Breast epithelium (tissue), 4 donors: ENCODE results near the gene TWIST1. TPM values are rescaled to one million over a fixed set of nuclear protein-coding genes. Genes with fewer than 3 reads are reported as not detected.

Experiments used
- DNase-seq, 2 donors: peaks; one replicate each; pipeline ENCODE4 v3.0.0-alpha.2; 2019; ENCODE audit warnings: low spot score in 2 of 2
- H3K27ac ChIP-seq, 2 donors: fragments of 200-600 bp; sonication (generic) in 1 of 2; one replicate each; pipeline ENCODE4 v1.5.1; 2016 to 2019; ENCODE audit warnings: mild to moderate bottlenecking in 1 of 2
- H3K27me3 ChIP-seq, 2 donors: fragments of 200-600 bp; sonication (generic) in 1 of 2; one replicate each; pipeline versions ENCODE4 v1.5.1 to v1.6.0; 2017 to 2019; ENCODE audit warnings: control low read depth in 1 of 2, mild to moderate bottlenecking in 1 of 2
- H3K36me3 ChIP-seq: fragments of 200-600 bp; one replicate; pipeline ENCODE4 v1.5.1; 2019
- H3K4me1 ChIP-seq, 2 donors: fragments of 200-600 bp; sonication (generic); one replicate each; pipeline ENCODE4 v1.5.1; 2016 to 2019; ENCODE audit warnings: control low read depth in 1 of 2
- H3K4me3 ChIP-seq, 3 donors: fragments of 200-600 bp; sonication (generic); 1 replicate in 2 of 3; 2 replicates in 1 of 3; pipeline ENCODE4 v1.5.1; 2016 to 2019; ENCODE audit warnings: mild to moderate bottlenecking in 3 of 3, moderate library complexity in 2 of 3
- H3K9me3 ChIP-seq, 2 donors: fragments of 200-600 bp; sonication (generic) in 1 of 2; one replicate each; pipeline ENCODE4 v1.5.1; 2016 to 2019; ENCODE audit warnings: control low read depth in 1 of 2
- CTCF ChIP-seq, 3 donors: fragments of 450-650 bp; IDR thresholded peaks; one replicate each; pipeline ENCODE4 v1.5.1; 2016 to 2017; ENCODE audit warnings: antibody characterized with exemption in 3 of 3, mild to moderate bottlenecking in 3 of 3, moderate library complexity in 3 of 3
- POLR2A ChIP-seq: fragments of 450-650 bp; IDR thresholded peaks from one replicate; pipeline ENCODE4 v1.6.1; 2016; ENCODE audit warnings: antibody characterized with exemption, mild to moderate bottlenecking, moderate library complexity
- POLR2AphosphoS5 ChIP-seq, 3 donors: sonication (generic); formaldehyde crosslinking; IDR thresholded peaks; one replicate each; pipeline ENCODE4 v1.6.1; 2017; ENCODE audit warnings: antibody characterized with exemption in 3 of 3
- intact Hi-C: fragments of 100-400 bp; cut with DNase I; formaldehyde crosslinking; loops from one replicate; pipeline ENCODE4 v1.15.1; 2023; ENCODE audit warnings: low total_unique reads
- total RNA-seq, 3 donors: library from RNA; depleted of rRNA; stranded (reverse); fragments of >200 nt; gene quantifications; one replicate each; pipeline ENCODE4 v1.1.0, GENCODE V29; 2016

The TWIST1 gene
- total RNA-seq, 3 donors from 2014 or later: 7.2 to 99.5 (median 60.0) TPM

DNA sequence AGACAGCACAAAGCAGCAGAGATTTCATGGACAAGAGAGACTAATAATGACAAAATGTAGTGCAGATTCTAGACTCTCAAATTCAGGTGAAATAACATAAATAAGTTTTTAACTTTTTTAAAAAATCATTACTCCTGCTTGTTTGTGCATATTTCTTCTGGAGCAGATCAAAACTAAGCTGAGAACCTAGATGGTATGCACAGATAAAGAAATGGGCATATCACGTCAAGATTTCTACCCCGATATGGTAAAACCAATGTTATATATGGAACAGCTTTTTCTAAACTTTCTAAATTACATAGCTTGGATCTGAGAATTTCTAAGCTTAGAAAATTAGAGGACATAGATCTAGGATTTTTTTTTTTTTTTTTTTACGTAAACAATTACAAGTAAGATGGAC lies 18.2 kb downstream of the TWIST1 start:
- Histone ChIP-seq H3K27me3 (peaks cover 0 to 5% of the 10 kb centered on the region in 2 donors), H3K27ac (no peak overlapping the region), H3K9me3 (no peaks in the 10 kb centered on the region), H3K36me3 (no peaks in the 10 kb centered on the region), H3K4me3 (no peak overlapping the region), H3K4me1 (no peaks in the 10 kb centered on the region)
- no peak for DNase-seq
- intact Hi-C loops: no loop called here
- TF ChIP-seq POLR2A (no peak), POLR2AphosphoS5 (IDR thresholded peaks at IDR 0.05) (no peak), CTCF (IDR thresholded peaks at IDR 0.05) (no peak)

GRCh38 chr7:19098510-19098909 lies 18.9 kb downstream of the TWIST1 start:
- Histone ChIP-seq H3K27me3 (peaks cover 0 to 5% of the 10 kb centered on the region in 2 donors), H3K27ac (no peak overlapping the region), H3K9me3 (no peaks in the 10 kb centered on the region), H3K4me1 (no peaks in the 10 kb centered on the region), H3K36me3 (no peaks in the 10 kb centered on the region), H3K4me3 (no peak overlapping the region)
- no peak for DNase-seq
- intact Hi-C loops: no loop called here
- TF ChIP-seq POLR2AphosphoS5 (IDR thresholded peaks at IDR 0.05) (no peak), POLR2A (no peak), CTCF (IDR thresholded peaks at IDR 0.05) (no peak)

DNA sequence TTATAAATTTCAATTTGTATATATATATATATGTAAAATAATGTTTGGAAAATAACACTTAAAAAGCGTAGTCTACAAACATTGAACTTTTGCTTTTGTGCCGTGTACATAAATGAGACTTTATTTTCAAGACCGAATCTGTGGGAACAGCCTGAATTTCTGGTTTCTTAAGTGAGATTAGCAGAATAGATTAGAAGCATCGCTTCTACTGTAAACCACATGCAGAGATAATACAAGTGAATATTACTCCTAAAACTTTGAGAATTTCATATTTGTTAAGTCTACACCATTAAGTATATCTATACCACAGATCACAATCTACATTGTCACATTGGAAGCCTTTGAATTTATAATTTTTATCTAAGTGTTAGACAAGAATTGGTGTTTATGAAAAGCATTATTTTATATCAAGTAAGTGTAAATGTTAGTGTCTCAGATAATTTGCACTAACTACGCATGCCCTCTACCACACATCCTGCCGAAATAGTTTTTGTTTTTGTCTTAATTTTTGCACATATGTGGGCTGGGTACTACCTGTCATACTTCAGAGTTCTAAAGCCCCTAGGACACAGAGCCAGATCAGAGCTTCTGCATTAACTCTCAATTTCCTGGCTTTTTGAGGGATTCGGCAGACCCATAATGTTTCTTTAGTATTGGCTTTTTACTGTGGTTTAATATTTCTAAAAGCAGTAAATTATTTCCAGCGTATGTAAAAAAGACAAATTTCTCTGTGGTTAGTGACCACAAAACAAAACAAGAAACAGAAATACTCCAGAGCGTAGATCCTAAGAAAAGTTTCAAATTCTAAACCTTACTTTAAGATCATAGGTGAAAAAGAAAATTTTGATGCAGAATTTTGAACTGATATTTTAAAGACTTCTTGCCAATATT lies 20.0 kb downstream of the TWIST1 start:
- H3K36me3 ChIP-seq: no peaks in the 10 kb centered on the region
- H3K27me3 ChIP-seq: peaks cover 0 to 5% of the 10 kb centered on the region in 2 donors
- intact Hi-C loops: no loop called here
- TF ChIP-seq POLR2A (no peak), POLR2AphosphoS5 (IDR thresholded peaks at IDR 0.05) (no peak), CTCF (IDR thresholded peaks at IDR 0.05) (no peak)
- H3K4me1 ChIP-seq: no peaks in the 10 kb centered on the region
- no peak for DNase-seq
- H3K9me3 ChIP-seq: no peaks in the 10 kb centered on the region
- H3K27ac ChIP-seq: no peak overlapping the region
- no peak overlapping the region for H3K4me3 ChIP-seq

DNA sequence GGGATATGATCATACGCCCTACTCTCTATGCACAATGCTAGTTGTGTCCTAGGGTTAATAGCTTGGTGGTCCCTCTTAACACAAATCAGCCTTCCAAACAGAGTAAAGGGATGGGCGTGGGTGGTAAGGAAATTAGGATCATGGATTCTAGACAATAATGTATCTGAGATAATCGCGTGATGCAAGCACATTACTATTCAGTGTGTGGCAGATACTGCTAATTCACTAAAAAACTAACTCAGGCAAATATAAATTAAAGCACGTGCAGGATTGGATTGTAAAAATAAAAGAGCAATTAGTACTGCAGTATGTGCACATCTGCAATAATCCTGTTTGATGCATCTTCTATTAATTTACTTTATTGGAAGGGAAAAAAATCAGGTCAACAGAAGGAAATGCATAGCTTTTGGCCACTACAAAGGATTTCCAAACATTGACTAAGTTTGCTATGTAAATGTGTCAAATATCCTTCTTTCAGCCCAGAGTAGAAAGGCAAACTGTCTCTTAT lies 22.0 kb downstream of the TWIST1 start:
- peaks cover 0 to 5% of the 10 kb centered on the region in 2 donors for H3K27me3 ChIP-seq
- no peaks in the 10 kb centered on the region for H3K9me3 ChIP-seq
- H3K36me3 ChIP-seq: no peaks in the 10 kb centered on the region
- H3K27ac ChIP-seq: no peak overlapping the region
- TF ChIP-seq POLR2AphosphoS5 (IDR thresholded peaks at IDR 0.05): no peak
- no peak for TF ChIP-seq CTCF (IDR thresholded peaks at IDR 0.05)
- TF ChIP-seq POLR2A: no peak
- no peak for DNase-seq
- intact Hi-C loops: no loop called here
- no peak overlapping the region for H3K4me3 ChIP-seq
- H3K4me1 ChIP-seq: no peaks in the 10 kb centered on the region
